ENCODE measurements around the gene FES. TPM values are rescaled to one million over a fixed set of nuclear protein-coding genes. Genes with fewer than 3 reads are reported as not detected.

The FES gene
- total and polyA plus RNA-seq, 11 donors = 10.7 to 37.5 (median 15.9) TPM

GRCh38 chr15:90938261-90938660, 54.0 kb downstream of the FES start:
- Histone ChIP-seq H3K36me3 (peaks cover 3 to 69% (median 66%) of the 10 kb centered on the region in 9 donors), H3K27ac (no peak overlapping the region), H3K9me3 (no peaks in the 10 kb centered on the region), H3K27me3 (no peaks in the 10 kb centered on the region), H3K4me1 (peaks cover 3 to 29% (median 21%) of the 10 kb centered on the region in 12 donors), H3K4me3 (no peak overlapping the region)
- TF ChIP-seq POLR2A (IDR thresholded peaks at IDR 0.05) (no peak), CTCF (IDR thresholded peaks at IDR 0.05) (no peak)
- intact Hi-C loops (cut with DNase I) = no loop called here
- no peak for DNase-seq
- no peak for ATAC-seq
- WGBS, 4 donors = 85 to 93% (median 87%) methylated on average over 5 of the region's 5 CpGs

- H3K36me3 ChIP-seq = peaks cover 3 to 84% (median 81%) of the 10 kb centered on the region in 9 donors
- 74 to 95% (median 93%) methylated on average over 6 to 7 of the region's 7 CpGs for WGBS, 4 donors
- TF ChIP-seq CTCF (IDR thresholded peaks at IDR 0.05) (no peak), POLR2A (IDR thresholded peaks at IDR 0.05) (no peak)
These were observed 55.5 kb downstream of the FES start for GRCh38 chr15:90939756-90940155.

GRCh38 chr15:90941038-90941437, 56.7 kb downstream of the FES start:
- ATAC-seq = no peak
- Histone ChIP-seq H3K4me3 (no peak overlapping the region), H3K27ac (no peak overlapping the region), H3K27me3 (no peaks in the 10 kb centered on the region), H3K36me3 (peaks cover 3 to 97% (median 92%) of the 10 kb centered on the region in 9 donors), H3K9me3 (no peaks in the 10 kb centered on the region), H3K4me1 (peaks cover 0 to 12% (median 6%) of the 10 kb centered on the region in 12 donors)
- intact Hi-C loops (cut with DNase I) = no loop called here
- TF ChIP-seq CTCF (IDR thresholded peaks at IDR 0.05) = no peak
- TF ChIP-seq POLR2A (IDR thresholded peaks at IDR 0.05) = no peak
- WGBS, 4 donors = 93 to 100% (median 96%) methylated on average over 1 to 4 of the region's 4 CpGs
- DNase-seq = no peak

More at GRCh38 chr15:90939756-90940155, 55.5 kb downstream of the FES start:
- Histone ChIP-seq H3K9me3 (no peaks in the 10 kb centered on the region), H3K27me3 (no peaks in the 10 kb centered on the region), H3K4me1 (peaks cover under 1 to 19% (median 13%) of the 10 kb centered on the region in 12 donors), H3K27ac (no peak overlapping the region), H3K4me3 (no peak overlapping the region)
- ATAC-seq (no peak), DNase-seq (no peak)
- intact Hi-C loops (cut with DNase I) = no loop called here

GRCh38 chr15:90942354-90943120, 58.2 kb downstream of the FES start:
- TF ChIP-seq CTCF (IDR thresholded peaks at IDR 0.05) (no peak), POLR2A (IDR thresholded peaks at IDR 0.05) (no peak)
- intact Hi-C loops (cut with DNase I) = no loop called here
- Histone ChIP-seq H3K4me1 (no peaks in the 10 kb centered on the region), H3K27me3 (no peaks in the 10 kb centered on the region), H3K27ac (no peak overlapping the region), H3K9me3 (no peaks in the 10 kb centered on the region), H3K36me3 (peaks cover 3 to 100% (median 96%) of the 10 kb centered on the region in 9 donors), H3K4me3 (no peak overlapping the region)
- ATAC-seq (no peak), DNase-seq (no peak)
- 87 to 93% (median 92%) methylated on average over 12 of the region's 12 CpGs for WGBS, 4 donors
